ENCODE measurements around the gene OR9A4. TPM values are rescaled to one million over a fixed set of nuclear protein-coding genes. Genes with fewer than 3 reads are reported as not detected.

Gene OR9A4
- polyA plus RNA-seq, 3 donors: 0.28 TPM; not detected in 2

GRCh38 chr7:141952461-141952860, 36.3 kb downstream of the OR9A4 start:
- Histone ChIP-seq H4K20me1 (ENCODE audit: insufficient read depth, low read length) (no peaks in the 10 kb centered on the region), H3K4me1 (ENCODE audit: control insufficient read depth in 1 of 2, insufficient read depth in 2 of 2, low read length in 2 of 2) (peaks cover 73 to 89% of the 10 kb centered on the region in 2 donors), H3K9ac (ENCODE audit: insufficient read depth, low read length, poor library complexity, severe bottlenecking) (no peak overlapping the region), H2AFZ (ENCODE audit: insufficient read depth, low read depth, low read length, poor library complexity, severe bottlenecking) (no peak overlapping the region), H3K27me3 (ENCODE audit: control insufficient read depth in 2 of 2, insufficient read depth in 2 of 2, low read length in 2 of 2) (no peaks in the 10 kb centered on the region), H3K36me3 (replicated peaks in 1 of 2; ENCODE audit: control insufficient read depth in 1 of 2, insufficient read depth in 2 of 2, low read length in 2 of 2) (no peaks in the 10 kb centered on the region), H3K27ac (ENCODE audit: low read depth in 1 of 2, low read length in 2 of 2) (no peak overlapping the region), H3K4me3 (replicated peaks in 1 of 3; ENCODE audit: low read depth in 2 of 3, low read length in 3 of 3) (no peak overlapping the region), H3K79me2 (ENCODE audit: insufficient read depth, low read length) (peaks cover 3% of the 10 kb centered on the region), H3K9me3 (replicated peaks in 1 of 2; ENCODE audit: control insufficient read depth in 1 of 2, insufficient read depth in 1 of 2, low read length in 2 of 2) (no peaks in the 10 kb centered on the region), H3K4me2 (replicated peaks; ENCODE audit: extremely low read depth, low read length, poor library complexity, severe bottlenecking) (no peak overlapping the region)
- Mint-ChIP-seq H3K9me3 (peaks cover 0 to 8% (median 3%) of the 10 kb centered on the region in 7 donors), H3K4me1 (peaks cover 76% of the 10 kb centered on the region), H3K27ac (no peak overlapping the region), H3K27me3 (ENCODE audit: low read depth in 3 of 3) (no peaks in the 10 kb centered on the region), H3K4me3 (no peak overlapping the region), H3K36me3 (peaks cover 0 to 5% of the 10 kb centered on the region in 2 donors)
- TF ChIP-seq CTCF (IDR thresholded peaks at IDR 0.05): no peak
- WGBS (ENCODE audit: insufficient coverage): 100% methylated on average over 1 of the region's 1 CpG
- DNase-seq: peak in 1 of 3 donors; percentile 19
- intact Hi-C loops (cut with micrococcal nuclease): no loop called here

GRCh38 chr7:141954334-141954733, 38.1 kb downstream of the OR9A4 start:
- no peak overlapping the region for H3K4me2 ChIP-seq (replicated peaks; ENCODE audit: extremely low read depth, low read length, poor library complexity, severe bottlenecking)
- no peaks in the 10 kb centered on the region for H3K79me2 ChIP-seq (ENCODE audit: insufficient read depth, low read length)
- H3K9ac ChIP-seq (ENCODE audit: insufficient read depth, low read length, poor library complexity, severe bottlenecking): no peak overlapping the region
- H3K27ac ChIP-seq (ENCODE audit: low read depth in 1 of 2, low read length in 2 of 2): no peak overlapping the region
- no peak overlapping the region for H2AFZ ChIP-seq (ENCODE audit: insufficient read depth, low read depth, low read length, poor library complexity, severe bottlenecking)
- Mint-ChIP-seq H3K4me1 (peaks cover 77% of the 10 kb centered on the region), H3K36me3 (peaks cover 0 to 7% of the 10 kb centered on the region in 2 donors), H3K9me3 (peaks cover 0 to 10% (median 5%) of the 10 kb centered on the region in 7 donors), H3K4me3 (no peak overlapping the region), H3K27me3 (ENCODE audit: low read depth in 3 of 3) (peaks cover 0 to 2% (median 0%) of the 10 kb centered on the region in 3 donors), H3K27ac (peak overlapping the region; percentile 48 to 88 (median 86))
- H3K4me3 ChIP-seq (replicated peaks in 1 of 3; ENCODE audit: low read depth in 2 of 3, low read length in 3 of 3): no peak overlapping the region
- no peaks in the 10 kb centered on the region for H3K9me3 ChIP-seq (replicated peaks in 1 of 2; ENCODE audit: control insufficient read depth in 1 of 2, insufficient read depth in 1 of 2, low read length in 2 of 2)
- intact Hi-C loops (cut with micrococcal nuclease): no loop called here
- H4K20me1 ChIP-seq (ENCODE audit: insufficient read depth, low read length): no peaks in the 10 kb centered on the region
- no peaks in the 10 kb centered on the region for H3K36me3 ChIP-seq (replicated peaks in 1 of 2; ENCODE audit: control insufficient read depth in 1 of 2, insufficient read depth in 2 of 2, low read length in 2 of 2)
- no peaks in the 10 kb centered on the region for H3K27me3 ChIP-seq (ENCODE audit: control insufficient read depth in 2 of 2, insufficient read depth in 2 of 2, low read length in 2 of 2)
- no peak for DNase-seq
- H3K4me1 ChIP-seq (ENCODE audit: control insufficient read depth in 1 of 2, insufficient read depth in 2 of 2, low read length in 2 of 2): peaks cover 75 to 87% of the 10 kb centered on the region in 2 donors
- WGBS (ENCODE audit: insufficient coverage): no CpG with 5 or more reads among the region's 1 CpG
- TF ChIP-seq CTCF (IDR thresholded peaks at IDR 0.05): no peak
